Stimulated activated CD4-positive, alpha-beta T cell treated with anti-CD3 and anti-CD28 coated beads, TNF-alpha, amount 100 ng/mL, for 24 hours (primary cell): ENCODE results near the gene CHD5.
"Not testable (repeated sequence)": the region's sequence is repeated elsewhere in the genome, so short reads cannot be mapped to it uniquely, and the experiment has no call there.

ENCODE experiments used
- DNase-seq, 3 experiments: peaks; one replicate each; pipeline ENCODE4 v3.0.0-alpha.2; 2020; ENCODE audit warnings: low read depth in 3 of 3

Gene CHD5

DNA sequence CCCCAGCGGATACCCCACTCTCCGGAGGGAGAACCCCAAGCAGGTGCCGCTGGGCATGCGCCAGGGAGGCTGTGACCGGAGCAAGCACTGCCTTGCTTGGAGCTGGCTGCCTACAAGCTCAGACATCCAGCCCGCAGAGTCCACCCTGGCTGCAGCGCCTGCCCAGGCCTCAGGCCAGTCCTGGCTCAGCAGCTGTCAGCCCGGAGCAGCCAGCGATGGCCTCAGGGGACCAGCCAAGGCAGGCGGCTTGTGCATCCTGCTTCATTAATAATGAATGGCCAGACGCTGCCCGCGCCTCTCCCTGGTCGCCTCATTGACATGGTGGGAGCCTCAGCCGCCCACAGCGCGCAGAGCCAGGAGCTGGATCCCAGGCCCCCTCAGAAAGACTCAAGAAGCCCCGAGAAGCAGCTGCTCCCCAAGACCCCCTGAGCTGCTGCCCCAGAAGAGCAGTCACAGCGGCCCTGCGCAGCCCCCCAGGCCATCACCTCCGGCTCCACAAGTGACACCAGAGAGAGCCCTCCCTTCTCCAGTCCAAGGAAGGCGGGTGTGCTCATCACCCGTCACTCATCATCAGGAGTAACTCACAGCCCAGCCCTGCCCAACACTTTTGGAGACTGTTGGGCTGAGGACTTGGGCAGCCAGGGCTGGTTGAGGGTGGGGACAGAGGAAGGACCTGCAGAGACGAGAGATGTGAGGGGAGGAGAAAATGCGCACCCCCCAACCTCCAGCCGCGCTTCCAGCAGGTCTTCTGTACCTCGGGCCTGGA lies 114.8 kb downstream of the CHD5 start:
- DNase-seq: no peak

DNA sequence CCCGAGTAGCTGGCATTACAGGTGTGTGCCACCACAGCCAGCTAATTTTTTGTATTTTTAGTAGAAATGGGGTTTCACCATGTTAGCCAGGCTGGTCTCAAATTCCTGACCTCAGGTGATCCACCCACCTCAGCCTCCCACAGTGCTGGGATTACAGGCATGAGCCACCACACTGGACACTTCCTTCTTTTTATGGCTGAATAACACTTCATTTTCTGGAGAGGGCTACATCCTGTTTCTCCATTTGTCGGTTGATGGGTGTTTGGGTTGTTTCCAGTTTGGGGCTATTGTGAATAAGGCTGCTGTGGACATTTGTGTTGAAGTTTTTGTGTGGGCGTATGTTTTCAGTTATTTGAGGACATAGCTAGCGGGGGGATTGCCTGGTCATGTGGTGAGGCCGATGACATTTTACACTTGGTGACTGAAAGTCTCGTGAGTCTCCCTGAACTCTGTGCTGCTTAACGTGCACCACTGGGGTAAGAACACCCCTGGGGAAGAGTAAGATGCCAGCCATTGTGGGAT lies 116.5 kb downstream of the CHD5 start:
- not testable (repeated sequence) for DNase-seq

DNA sequence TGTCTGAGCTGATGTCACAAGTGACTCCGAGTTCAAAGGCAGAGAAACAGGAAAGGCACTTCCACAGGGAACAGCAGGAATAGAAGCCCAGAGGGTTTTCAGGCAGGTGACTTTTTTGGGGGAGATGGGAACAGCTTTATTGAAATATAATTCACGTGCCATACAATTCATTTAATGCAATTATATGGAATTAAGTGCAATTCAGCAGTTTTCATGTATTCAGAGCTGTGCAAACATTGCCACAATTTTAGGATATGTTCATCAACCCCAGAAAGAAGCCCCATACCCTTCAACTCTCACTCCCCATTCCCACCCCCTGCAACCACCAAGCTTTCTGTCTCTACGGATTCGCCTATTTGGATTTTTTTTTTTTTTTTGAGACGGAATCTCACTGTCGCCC lies 117.5 kb downstream of the CHD5 start:
- no peak for DNase-seq

DNA sequence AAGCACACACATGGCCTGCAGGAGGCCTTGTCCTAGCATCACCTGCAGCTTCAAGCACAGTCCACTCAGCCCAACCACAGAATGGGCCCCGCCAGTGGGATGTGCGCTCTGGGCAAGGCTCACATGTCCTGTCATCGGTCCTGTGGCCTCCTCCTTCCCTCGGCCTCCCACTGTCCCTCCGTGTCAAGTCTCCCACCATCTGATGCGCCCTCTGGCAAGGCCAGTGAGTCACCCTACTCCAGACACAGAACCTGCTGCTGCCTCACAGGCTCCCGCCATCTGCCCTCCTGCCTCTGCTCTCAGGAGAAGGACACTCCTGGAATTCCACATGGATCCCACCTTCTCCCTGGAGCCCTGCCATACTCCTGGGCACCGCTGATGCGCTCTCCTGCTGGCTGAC lies 120.3 kb downstream of the CHD5 start:
- DNase-seq: no peak

DNA sequence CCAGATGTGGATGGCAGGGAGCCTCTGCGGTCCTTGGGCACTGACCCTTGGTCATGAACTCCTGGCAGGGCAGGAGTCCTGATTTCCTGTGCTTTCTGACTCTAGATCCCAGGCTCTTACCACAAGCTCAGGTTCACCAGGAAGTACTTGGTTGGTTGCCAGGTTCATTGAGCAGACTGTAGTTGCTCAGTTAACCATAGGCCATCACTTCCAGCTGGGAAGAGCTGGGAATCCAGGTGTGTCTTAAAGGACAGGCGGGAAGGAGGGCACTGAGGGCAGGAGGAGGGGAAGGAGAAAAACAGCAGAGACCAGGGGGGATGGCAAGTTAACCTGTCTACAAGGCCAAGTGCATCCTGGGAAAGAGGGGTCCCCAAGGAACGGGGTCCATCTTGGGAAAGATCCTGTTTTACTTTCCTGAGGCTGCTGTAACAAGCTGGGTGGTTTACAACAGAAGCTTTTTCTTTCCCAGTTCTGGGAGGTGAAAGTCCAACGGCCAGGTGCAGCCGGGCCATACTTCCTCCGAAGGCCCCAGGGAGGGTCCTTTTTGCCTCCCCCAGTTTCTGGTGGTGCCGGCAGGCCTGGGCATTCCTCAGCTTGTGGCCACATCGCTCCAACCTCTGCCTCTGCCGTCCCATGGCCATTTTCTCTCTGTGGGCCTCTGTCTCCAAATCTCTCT lies 122.8 kb downstream of the CHD5 start:
- no peak for DNase-seq

DNA sequence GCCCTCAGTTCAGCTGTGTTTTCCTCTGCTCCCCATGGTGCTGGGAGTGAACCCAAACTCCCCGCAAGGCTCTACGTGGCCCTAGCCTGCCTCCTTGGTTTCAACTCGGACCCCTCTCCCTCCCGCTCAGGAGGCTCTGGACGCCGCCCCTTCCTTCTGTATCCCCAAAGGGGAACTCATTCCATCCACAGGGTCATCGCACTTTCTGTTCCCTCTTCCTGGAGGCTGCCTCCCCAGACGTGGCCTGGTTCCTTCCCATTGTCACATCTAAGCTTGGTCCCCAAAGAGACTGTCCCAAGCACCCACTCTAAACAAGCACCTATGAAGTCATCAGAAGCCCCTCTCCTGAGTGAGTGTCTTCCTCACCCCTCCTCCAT lies 123.6 kb downstream of the CHD5 start:
- no peak for DNase-seq

DNA sequence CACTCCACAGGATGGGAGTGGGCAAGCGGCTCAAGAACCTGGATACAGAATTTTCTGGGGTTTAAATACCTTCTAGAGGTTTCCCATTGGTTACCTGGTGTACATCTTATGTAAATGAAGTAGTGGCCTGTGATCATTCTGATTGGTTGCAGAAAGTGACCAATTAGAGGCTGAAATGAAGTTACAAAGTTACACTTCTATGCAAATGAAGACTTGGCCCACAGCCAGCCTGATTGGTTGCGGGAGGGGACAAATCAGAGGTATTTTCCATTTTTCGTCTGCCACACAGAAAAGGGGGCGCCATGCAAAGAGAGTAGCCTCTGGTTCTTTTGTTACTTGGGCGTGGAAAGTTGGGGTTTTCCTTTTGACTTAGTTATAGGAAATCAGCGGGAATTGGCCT lies 125.5 kb downstream of the CHD5 start:
- DNase-seq: no peak

DNA sequence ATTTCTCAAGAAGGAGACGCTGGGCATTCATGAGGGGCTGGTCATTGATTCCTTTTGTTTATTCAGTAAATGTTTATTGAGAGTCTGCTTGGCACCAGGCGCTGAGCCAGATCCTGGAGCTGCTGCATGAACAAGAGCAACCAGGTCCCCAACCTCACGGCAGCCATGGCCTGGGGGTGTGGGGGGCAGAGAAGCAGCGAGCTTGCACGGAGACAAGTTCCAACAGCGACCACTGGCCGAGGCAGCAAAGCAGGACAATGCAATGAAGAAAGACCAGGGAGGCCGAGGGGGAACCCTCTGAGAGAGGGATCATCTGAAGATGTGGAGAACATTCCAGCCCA lies 126.9 kb downstream of the CHD5 start:
- no peak for DNase-seq

DNA sequence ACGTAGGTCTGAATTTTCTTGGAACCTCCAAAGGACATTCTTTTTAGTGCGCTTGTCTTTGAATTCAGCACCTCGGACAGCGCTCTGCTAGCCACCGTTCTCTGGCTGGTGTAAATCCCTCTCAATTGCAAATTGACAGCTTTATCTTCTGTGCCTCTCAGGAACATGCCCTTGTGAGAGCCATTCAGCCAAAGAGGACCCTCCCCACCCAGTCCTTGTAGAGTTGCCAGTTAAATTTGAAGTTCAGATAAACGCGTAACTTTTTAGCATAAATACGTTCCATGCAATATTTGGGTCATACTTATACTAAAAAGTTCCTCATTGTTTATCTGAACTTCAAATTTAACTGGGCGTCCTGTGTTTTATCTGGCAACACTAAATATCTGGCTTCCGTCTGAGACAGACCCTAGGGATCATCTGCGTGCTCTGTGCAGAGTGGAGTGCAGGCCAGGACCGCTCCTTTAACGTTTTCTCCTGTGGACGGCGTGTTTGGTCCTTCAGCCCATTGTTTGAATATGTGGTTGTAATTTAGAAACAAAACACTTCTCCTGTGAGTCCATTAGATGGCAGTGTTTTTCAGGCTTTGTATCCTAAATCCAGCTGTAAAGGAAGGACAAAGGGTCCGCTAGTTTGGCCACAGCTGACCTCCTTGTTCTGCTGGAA lies 127.4 kb downstream of the CHD5 start:
- DNase-seq: peak in 1 of 3 experiments; percentile 24
